WTC11 (cell line): ENCODE measurements around the gene HTRA1. TPM values are rescaled to one million over a fixed set of nuclear protein-coding genes. Genes with fewer than 3 reads are reported as not detected.

Experiments used
- ATAC-seq: fragments of 200-7000 bp; cut with Tn5 transposase; 2 replicates; pipeline ENCODE4 v1.10.0; 2021; ENCODE audit warnings: mild to moderate bottlenecking, moderate library complexity
- CTCF ChIA-PET: fragments of 300-600 bp; sonication (Branson Sonifier 250); formaldehyde crosslinking; loops from one replicate; lab custom pipeline; 2021; ENCODE audit warnings: antibody characterized with exemption; lab: Charles Lee
- POLR2A ChIA-PET: fragments of 350-600 bp; sonication (Branson Sonifier 250); formaldehyde crosslinking; loops from one replicate; lab custom pipeline; 2021; ENCODE audit warnings: antibody characterized with exemption; lab: Charles Lee
- DNase-seq: peaks from one replicate; pipeline ENCODE4 v3.0.0; 2021; ENCODE audit warnings: low spot score
- H3K27ac Mint-ChIP-seq: 2 replicates; pipeline ENCODE4 v1.8.0; 2021; ENCODE audit warnings: mixed read lengths
- H3K27me3 Mint-ChIP-seq: 2 replicates; pipeline ENCODE4 v1.8.0; 2021; ENCODE audit warnings: low read depth, mild to moderate bottlenecking, moderate library complexity, mixed read lengths
- H3K36me3 Mint-ChIP-seq: 2 replicates; pipeline ENCODE4 v1.8.0; 2021; ENCODE audit warnings: mixed read lengths
- H3K4me1 Mint-ChIP-seq: 2 replicates; pipeline ENCODE4 v1.8.0; 2022; ENCODE audit warnings: mixed read lengths
- H3K4me3 Mint-ChIP-seq: 2 replicates; pipeline ENCODE4 v1.8.0; 2021; ENCODE audit warnings: mild to moderate bottlenecking, moderate library complexity, mixed read lengths
- H3K9me3 Mint-ChIP-seq: 2 replicates; pipeline ENCODE4 v1.8.0; 2021; ENCODE audit warnings: mixed read lengths
- ATF6 ChIP-seq: sonication (generic); formaldehyde crosslinking; IDR thresholded peaks from 2 replicates; pipeline ENCODE4 v1.8.1; 2023; ENCODE audit warnings: mild to moderate bottlenecking, missing genetic modification reagents
- CBFB ChIP-seq: sonication (generic); formaldehyde crosslinking; IDR thresholded peaks from 2 replicates; pipeline ENCODE4 v1.8.1; 2022; ENCODE audit warnings: mild to moderate bottlenecking, low read depth, missing genetic modification reagents
- E2F4 ChIP-seq: sonication (generic); formaldehyde crosslinking; IDR thresholded peaks from 2 replicates; pipeline ENCODE4 v1.8.1; 2022; ENCODE audit warnings: low read depth, mild to moderate bottlenecking, moderate library complexity, missing genetic modification reagents, borderline replicate concordance
- ERG ChIP-seq: fragments of 250-450 bp; sonication (Bioruptor Pico); IDR thresholded peaks from 2 replicates; pipeline ENCODE4 v1.8.0; 2021; ENCODE audit warnings: mild to moderate bottlenecking
- ESRRA ChIP-seq: sonication (generic); formaldehyde crosslinking; IDR thresholded peaks from 2 replicates; pipeline ENCODE4 v1.8.1; 2022; ENCODE audit warnings: mild to moderate bottlenecking, missing genetic modification reagents, borderline replicate concordance
- JAZF1 ChIP-seq: fragments of 250-450 bp; sonication (Bioruptor Pico); IDR thresholded peaks from 2 replicates; pipeline ENCODE4 v1.9.0; 2021; ENCODE audit warnings: moderate library complexity, mild to moderate bottlenecking, inconsistent platforms
- KAT7 ChIP-seq: sonication (generic); formaldehyde crosslinking; IDR thresholded peaks from 2 replicates; pipeline ENCODE4 v1.8.1; 2023; ENCODE audit warnings: missing genetic modification reagents, mild to moderate bottlenecking, borderline replicate concordance
- NFE2L1 ChIP-seq: sonication (generic); formaldehyde crosslinking; IDR thresholded peaks from 2 replicates; pipeline ENCODE4 v1.8.1; 2023; ENCODE audit warnings: missing genetic modification reagents
- RORB ChIP-seq: fragments of 250-450 bp; sonication (Bioruptor Pico); IDR thresholded peaks from 2 replicates; pipeline ENCODE4 v1.9.0; 2021; ENCODE audit warnings: mild to moderate bottlenecking
- SMAD3 ChIP-seq: sonication (generic); formaldehyde crosslinking; IDR thresholded peaks from 2 replicates; pipeline ENCODE4 v1.8.0; 2022; ENCODE audit warnings: missing genetic modification reagents, mild to moderate bottlenecking, borderline replicate concordance
- SP1 ChIP-seq: sonication (generic); formaldehyde crosslinking; conservative IDR thresholded peaks from 2 replicates; pipeline ENCODE4 v1.8.1; 2022; ENCODE audit warnings: missing genetic modification reagents
- TEAD1 ChIP-seq: sonication (generic); formaldehyde crosslinking; IDR thresholded peaks from 2 replicates; pipeline ENCODE4 v1.8.0; 2022; ENCODE audit warnings: mild to moderate bottlenecking, missing genetic modification reagents
- USF2 ChIP-seq: sonication (generic); formaldehyde crosslinking; IDR thresholded peaks from 2 replicates; pipeline ENCODE4 v1.8.1; 2023; ENCODE audit warnings: mild to moderate bottlenecking, missing genetic modification reagents, moderate library complexity
- ZNF138 ChIP-seq: sonication (generic); formaldehyde crosslinking; conservative IDR thresholded peaks from 2 replicates; pipeline ENCODE4 v1.8.1; 2022; ENCODE audit warnings: mild to moderate bottlenecking, moderate library complexity, missing genetic modification reagents
- ZNF263 ChIP-seq: sonication (generic); formaldehyde crosslinking; IDR thresholded peaks from 2 replicates; pipeline ENCODE4 v1.8.1; 2022; ENCODE audit warnings: low read depth, mild to moderate bottlenecking, moderate library complexity, missing genetic modification reagents
- ZNF317 ChIP-seq: sonication (generic); formaldehyde crosslinking; IDR thresholded peaks from 2 replicates; pipeline ENCODE4 v1.8.1; 2023; ENCODE audit warnings: low read depth, mild to moderate bottlenecking, moderate library complexity, missing genetic modification reagents, borderline replicate concordance
- ZNF532 ChIP-seq: fragments of 250-450 bp; sonication (Bioruptor Pico); IDR thresholded peaks from 2 replicates; pipeline ENCODE4 v1.9.0; 2021; ENCODE audit warnings: mild to moderate bottlenecking, borderline replicate concordance
- total RNA-seq: library from RNA; stranded (reverse); gene quantifications from 3 replicates; pipeline ENCODE4 v1.2.3, GENCODE V29; 2021

Gene HTRA1
- total RNA-seq, 1 experiment from 2014 or later = 18.3 TPM

GRCh38 chr10:122532601-122533296 lies 71.4 kb downstream of the HTRA1 start:
- no peaks in the 10 kb centered on the region for H3K27me3 Mint-ChIP-seq
- H3K27ac Mint-ChIP-seq = no peak overlapping the region
- ATAC-seq (no peak), DNase-seq (no peak)
- H3K9me3 Mint-ChIP-seq = peaks cover 19% of the 10 kb centered on the region
- H3K4me3 Mint-ChIP-seq = no peak overlapping the region
- ChIA-PET CTCF (interaction anchor here (1.3 kb wide), 1 partner anchor 32 kb away, joined by 3 read pairs; no protein-coding TSS in a partner anchor), POLR2A (no interaction called here)
- H3K36me3 Mint-ChIP-seq = no peaks in the 10 kb centered on the region
- TF ChIP-seq JAZF1 (CRISPR knock-in tag) (no peak), SP1 (CRISPR knock-in tag) (no peak), USF2 (no peak), ZNF532 (CRISPR knock-in tag) (no peak)
- no peaks in the 10 kb centered on the region for H3K4me1 Mint-ChIP-seq

- no peaks in the 10 kb centered on the region for H3K4me1 Mint-ChIP-seq
- TF ChIP-seq ERG (CRISPR knock-in tag) (no peak), SMAD3 (CRISPR knock-in tag) (no peak), E2F4 (CRISPR knock-in tag) (no peak), CBFB (CRISPR knock-in tag) (no peak), NFE2L1 (no peak), ESRRA (CRISPR knock-in tag) (no peak), RORB (CRISPR knock-in tag) (no peak), TEAD1 (CRISPR knock-in tag) (no peak), ATF6 (no peak), ZNF317 (CRISPR knock-in tag) (no peak), ZNF263 (no peak), KAT7 (no peak), ZNF138 (CRISPR knock-in tag) (no peak)
- TF ChIP-seq, all 79 proteins: peak for 0
- ChIA-PET POLR2A (no interaction called here), CTCF (interaction anchor here (1.5 kb wide), 1 partner anchor 12 kb away, joined by 3 read pairs; no protein-coding TSS in a partner anchor)
- H3K27me3 Mint-ChIP-seq = no peaks in the 10 kb centered on the region; the same call in 1 of the 2 replicates
- DNase-seq (no peak), ATAC-seq (no peak)
- no peak overlapping the region for H3K4me3 Mint-ChIP-seq
- H3K9me3 Mint-ChIP-seq = peaks cover 14% of the 10 kb centered on the region
- no peak overlapping the region for H3K27ac Mint-ChIP-seq
- no peaks in the 10 kb centered on the region for H3K36me3 Mint-ChIP-seq
These were observed 76.2 kb downstream of the HTRA1 start for GRCh38 chr10:122537545-122537944.
